ENCODE results near the gene GAB2.

- TF ChIP-seq CTCF (IDR thresholded peaks at IDR 0.05) = no peak
- TF ChIP-seq POLR2AphosphoS5 (IDR thresholded peaks at IDR 0.05) = no peak
- no peak for TF ChIP-seq POLR2A (IDR thresholded peaks at IDR 0.05)
- no peak for TF ChIP-seq EP300 (IDR thresholded peaks at IDR 0.05)
These were observed 208.1 kb downstream of the GAB2 start for GRCh38 chr11:78209478-78209877.
